Stimulated activated CD8-positive, alpha-beta memory T cell treated with anti-CD3 and anti-CD28 coated beads, Interleukin-4, amount 100 ng/mL, for 1 hour (primary cell): Measurements from ENCODE around the gene PROX1.
"Not testable (repeated sequence)": the region's sequence is repeated elsewhere in the genome, so short reads cannot be mapped to it uniquely, and the experiment has no call there.

Source experiments
- DNase-seq, 2 donors: peaks; one replicate each; pipeline ENCODE4 v3.0.0-alpha.2; 2020; ENCODE audit warnings: low read depth in 2 of 2, low spot score in 1 of 2

The PROX1 gene

GRCh38 chr1:214067397-214067796 is 79.6 kb downstream of the PROX1 start:
- no peak for DNase-seq

GRCh38 chr1:214067853-214068703 is 80.3 kb downstream of the PROX1 start:
- DNase-seq, result no peak

DNA sequence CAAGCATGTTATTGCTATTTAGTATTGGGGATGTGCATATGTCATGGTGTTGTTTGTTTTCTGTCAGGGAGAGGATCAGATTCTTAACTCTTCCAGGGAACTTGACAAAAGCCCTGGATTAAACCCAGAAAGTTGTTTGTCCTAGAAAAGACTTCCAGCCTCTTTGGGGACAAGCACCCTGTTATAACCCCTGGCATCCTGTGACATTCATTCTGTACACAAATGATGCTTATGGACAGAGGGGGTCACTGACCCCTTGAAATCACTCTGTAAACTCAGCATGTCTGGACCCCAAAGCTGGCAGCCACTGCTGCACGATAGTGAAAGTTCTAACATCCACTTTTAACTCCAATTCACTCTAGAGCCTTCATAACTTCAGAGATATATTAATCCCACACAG is 81.2 kb downstream of the PROX1 start:
- no peak for DNase-seq

GRCh38 chr1:214071469-214071868 is 83.7 kb downstream of the PROX1 start:
- DNase-seq, result no peak

GRCh38 chr1:214072426-214073157 is 84.8 kb downstream of the PROX1 start:
- no peak for DNase-seq

- no peak for DNase-seq
Measured at GRCh38 chr1:214074477-214074876, 86.7 kb downstream of the PROX1 start.

GRCh38 chr1:214075305-214075998 is 87.7 kb downstream of the PROX1 start:
- no peak for DNase-seq

DNA sequence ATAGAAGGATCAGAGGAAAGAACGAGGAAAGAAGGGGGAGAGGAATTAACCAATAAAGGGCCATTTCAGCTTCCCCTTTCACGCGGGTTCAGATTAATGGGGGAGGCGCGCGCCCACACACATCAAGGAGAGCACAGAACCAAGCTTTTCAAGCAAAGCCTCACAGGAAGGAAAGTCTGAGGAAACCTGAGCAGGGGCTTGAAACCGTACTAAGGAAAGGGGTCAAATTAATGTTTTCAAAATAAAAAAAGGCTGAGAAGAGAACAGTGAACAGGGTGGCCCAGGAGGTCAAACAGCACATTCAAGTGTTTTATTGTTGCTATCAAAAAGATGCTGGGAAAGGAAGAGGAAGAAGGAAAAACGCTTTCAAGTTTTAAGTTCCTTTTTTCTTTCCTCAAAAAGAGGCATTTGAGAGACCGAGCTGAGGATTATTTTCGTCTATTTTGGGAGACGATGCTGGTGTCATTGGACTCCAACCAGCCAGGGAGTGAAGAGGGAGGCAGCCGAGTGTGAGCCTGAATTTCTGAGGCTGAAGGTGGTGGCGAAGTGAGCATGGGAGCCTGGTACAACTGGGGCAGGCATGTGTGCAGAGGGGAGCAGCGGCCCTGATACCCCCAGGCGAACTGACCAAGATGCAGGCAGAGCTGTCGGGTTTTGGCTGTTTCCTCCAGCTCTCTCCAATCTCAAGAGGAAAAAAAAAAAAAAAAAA is 88.4 kb downstream of the PROX1 start:
- DNase-seq, result no peak

DNA sequence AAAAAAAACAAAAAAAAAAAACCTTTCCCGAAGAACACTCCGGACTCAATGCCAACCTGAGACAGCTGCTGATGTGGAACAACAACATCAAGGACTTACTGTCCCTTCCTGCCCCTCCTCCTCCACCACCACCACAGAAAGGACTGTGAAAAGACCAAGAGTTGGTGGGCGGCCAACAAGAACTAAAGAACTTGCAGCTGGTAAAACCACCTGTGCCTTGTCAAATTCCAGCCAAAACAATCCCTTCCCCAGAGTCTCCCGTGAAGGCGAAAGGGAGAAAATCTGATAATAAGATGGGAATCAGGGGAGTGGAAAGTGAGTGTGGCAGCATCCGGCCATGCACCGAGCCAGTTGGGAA is 88.9 kb downstream of the PROX1 start:
- no peak for DNase-seq

DNA sequence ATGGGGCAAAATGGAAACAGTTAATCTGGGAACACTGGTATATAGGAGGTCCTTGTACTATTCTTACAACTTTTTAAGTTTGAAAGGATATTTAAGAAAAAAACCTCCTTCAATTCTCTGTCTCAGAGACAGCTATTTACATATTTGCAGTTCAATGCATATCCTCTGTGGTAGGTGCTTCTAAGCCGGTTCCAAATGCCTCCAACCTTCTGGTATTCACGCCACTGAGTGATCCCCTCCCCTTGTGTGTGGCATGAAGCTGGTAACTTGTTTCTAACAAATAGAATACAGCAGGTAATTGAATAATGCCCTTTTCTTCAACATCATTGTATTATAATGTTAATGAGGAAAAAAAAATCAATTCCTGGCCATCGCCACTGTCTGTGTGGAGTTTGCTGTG is 91.2 kb downstream of the PROX1 start:
- no peak for DNase-seq

- no peak for DNase-seq
Measured at GRCh38 chr1:214085325-214085724, 97.6 kb downstream of the PROX1 start.

- no peak for DNase-seq
Measured at GRCh38 chr1:214086945-214087344, 99.2 kb downstream of the PROX1 start.

DNA sequence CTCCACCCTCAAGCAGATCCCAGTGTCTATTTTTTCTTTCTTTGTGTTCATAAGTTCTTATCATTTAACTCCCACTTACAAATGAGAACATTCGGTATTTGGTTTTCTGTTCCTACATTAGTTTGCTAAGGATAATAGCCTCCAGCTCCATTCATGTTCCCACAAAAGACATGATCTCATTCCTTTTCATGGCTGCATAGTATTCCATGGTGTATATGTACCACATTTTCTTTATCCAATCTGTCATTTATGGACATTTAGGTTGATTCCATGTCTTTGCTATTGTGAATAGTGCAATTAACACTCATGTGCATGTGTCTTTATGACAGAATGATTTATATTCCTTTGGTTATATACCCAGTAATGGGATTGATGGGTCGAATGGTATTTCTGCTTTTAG is 101.2 kb downstream of the PROX1 start:
- not testable (repeated sequence) for DNase-seq
